ENCODE measurements around the gene CCER1. TPM values are rescaled to one million over a fixed set of nuclear protein-coding genes. Genes with fewer than 3 reads are reported as not detected.

CCER1 gene
- total and polyA plus RNA-seq, 9 of the 15 experiments (the other 6 are each of a cell fraction or from before 2014, with no cell fraction given): not detected

DNA sequence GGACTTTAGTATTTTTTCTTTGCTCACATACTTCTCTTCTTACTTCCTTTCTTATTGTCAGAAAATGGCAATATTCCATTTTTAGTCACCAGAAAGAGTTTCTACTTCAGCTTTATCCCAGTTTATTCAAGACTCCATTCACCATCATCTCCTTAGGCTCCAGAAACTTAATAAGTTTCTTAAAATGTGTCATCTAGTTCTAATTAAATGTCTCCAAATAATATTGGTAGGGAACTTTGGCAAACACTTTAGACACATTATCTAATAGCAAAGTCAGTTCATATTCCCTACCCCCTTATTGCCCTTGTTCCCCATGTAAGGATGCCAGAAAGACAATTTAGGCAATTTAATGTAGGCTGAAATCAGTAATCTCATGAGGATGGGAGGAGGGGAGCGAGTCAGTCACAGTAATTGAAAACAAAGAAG, 34.7 kb upstream of the CCER1 start:
- Histone ChIP-seq H3K9me1 (ENCODE audit: control insufficient read depth, insufficient read depth, low read length) (no peaks in the 10 kb centered on the region), H3K9me3 (replicated peaks; ENCODE audit: control insufficient read depth, insufficient read depth, low read depth, low read length) (no peaks in the 10 kb centered on the region), H3K4me3 (no peak overlapping the region), H3K27ac (ENCODE audit: extremely low read depth, low read depth, low read length) (no peak overlapping the region), H3K4me2 (ENCODE audit: insufficient read depth, low read length) (no peak overlapping the region), H2AFZ (ENCODE audit: low read depth, low read length) (no peak overlapping the region), H3K4me1 (replicated peaks in 1 of 2; ENCODE audit: control insufficient read depth in 2 of 2, insufficient read depth in 2 of 2, low read length in 2 of 2) (no peaks in the 10 kb centered on the region), H3K27me3 (ENCODE audit: control insufficient read depth in 2 of 2, insufficient read depth in 2 of 2, low read length in 2 of 2) (no peaks in the 10 kb centered on the region), H3K9ac (ENCODE audit: insufficient read depth in 1 of 2, low read depth in 2 of 2, low read length in 2 of 2) (no peak overlapping the region), H3K36me3 (ENCODE audit: control insufficient read depth, insufficient read depth, low read length) (no peaks in the 10 kb centered on the region), H3K79me2 (ENCODE audit: control insufficient read depth, insufficient read depth, low read length) (no peaks in the 10 kb centered on the region), H4K20me1 (replicated peaks; ENCODE audit: control insufficient read depth, insufficient read depth, low read length) (no peaks in the 10 kb centered on the region)
- FAIRE-seq: no peak
- in situ Hi-C loops (cut with MboI): loop anchor here (25.0 kb wide), 1 partner anchor 348 kb away; no protein-coding TSS in a partner anchor
- POLR2A ChIA-PET: no interaction called here
- no peak for DNase-seq (ENCODE audit: extremely low read depth in 1 of 4, low spot score in 3 of 4)
- WGBS (ENCODE audit: insufficient coverage, low coverage, missing lambda C conversion rate): 0% methylated on average over 1 of the region's 1 CpG
- no peak for ATAC-seq
- CTCF ChIA-PET (ENCODE audit: low intra/inter-chr PET ratio): no interaction called here
- intact Hi-C loops (cut with micrococcal nuclease): no loop called here
- BruUV-seq (replicated peaks): no TSS peak
- no peak for TF ChIP-seq BACH1 (tag; IDR thresholded peaks at IDR 0.05)
- TF ChIP-seq, protein P1, sequence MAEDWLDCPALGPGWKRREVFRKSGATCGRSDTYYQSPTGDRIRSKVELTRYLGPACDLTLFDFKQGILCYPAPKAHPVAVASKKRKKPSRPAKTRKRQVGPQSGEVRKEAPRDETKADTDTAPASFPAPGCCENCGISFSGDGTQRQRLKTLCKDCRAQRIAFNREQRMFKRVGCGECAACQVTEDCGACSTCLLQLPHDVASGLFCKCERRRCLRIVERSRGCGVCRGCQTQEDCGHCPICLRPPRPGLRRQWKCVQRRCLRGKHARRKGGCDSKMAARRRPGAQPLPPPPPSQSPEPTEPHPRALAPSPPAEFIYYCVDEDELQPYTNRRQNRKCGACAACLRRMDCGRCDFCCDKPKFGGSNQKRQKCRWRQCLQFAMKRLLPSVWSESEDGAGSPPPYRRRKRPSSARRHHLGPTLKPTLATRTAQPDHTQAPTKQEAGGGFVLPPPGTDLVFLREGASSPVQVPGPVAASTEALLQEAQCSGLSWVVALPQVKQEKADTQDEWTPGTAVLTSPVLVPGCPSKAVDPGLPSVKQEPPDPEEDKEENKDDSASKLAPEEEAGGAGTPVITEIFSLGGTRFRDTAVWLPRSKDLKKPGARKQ (CRISPR knock-in tag; IDR thresholded peaks at IDR 0.05): no peak
- no peak for TF ChIP-seq JUND (IDR thresholded peaks at IDR 0.05; ENCODE audit: borderline replicate concordance, low read depth, low read length)
- no peak for TF ChIP-seq JUND (tag; IDR thresholded peaks at IDR 0.05; ENCODE audit: borderline replicate concordance, low read depth, low read length)
- no peak for TF ChIP-seq PRPF4 (IDR thresholded peaks at IDR 0.05; ENCODE audit: insufficient read depth, low read depth, low read length, poor library complexity, severe bottlenecking)
- no peak for TF ChIP-seq ZNF830 (CRISPR knock-in tag; IDR thresholded peaks at IDR 0.05)
- no peak for TF ChIP-seq MEF2A (IDR thresholded peaks at IDR 0.05; ENCODE audit: control insufficient read depth, low read depth, low read length)
- no peak for TF ChIP-seq NFE2 (IDR thresholded peaks at IDR 0.05; ENCODE audit: low read depth)
- TF ChIP-seq COPS2 (conservative IDR thresholded peaks at IDR 0.05): no peak
- no peak for TF ChIP-seq RNF2 (IDR thresholded peaks at IDR 0.05)
- no peak for TF ChIP-seq PML (IDR thresholded peaks at IDR 0.05; ENCODE audit: low read length)
- TF ChIP-seq PPARD (CRISPR knock-in tag; IDR thresholded peaks at IDR 0.05): no peak
- no peak for TF ChIP-seq ZSCAN29 (IDR thresholded peaks at IDR 0.05)
- TF ChIP-seq, protein P2, sequence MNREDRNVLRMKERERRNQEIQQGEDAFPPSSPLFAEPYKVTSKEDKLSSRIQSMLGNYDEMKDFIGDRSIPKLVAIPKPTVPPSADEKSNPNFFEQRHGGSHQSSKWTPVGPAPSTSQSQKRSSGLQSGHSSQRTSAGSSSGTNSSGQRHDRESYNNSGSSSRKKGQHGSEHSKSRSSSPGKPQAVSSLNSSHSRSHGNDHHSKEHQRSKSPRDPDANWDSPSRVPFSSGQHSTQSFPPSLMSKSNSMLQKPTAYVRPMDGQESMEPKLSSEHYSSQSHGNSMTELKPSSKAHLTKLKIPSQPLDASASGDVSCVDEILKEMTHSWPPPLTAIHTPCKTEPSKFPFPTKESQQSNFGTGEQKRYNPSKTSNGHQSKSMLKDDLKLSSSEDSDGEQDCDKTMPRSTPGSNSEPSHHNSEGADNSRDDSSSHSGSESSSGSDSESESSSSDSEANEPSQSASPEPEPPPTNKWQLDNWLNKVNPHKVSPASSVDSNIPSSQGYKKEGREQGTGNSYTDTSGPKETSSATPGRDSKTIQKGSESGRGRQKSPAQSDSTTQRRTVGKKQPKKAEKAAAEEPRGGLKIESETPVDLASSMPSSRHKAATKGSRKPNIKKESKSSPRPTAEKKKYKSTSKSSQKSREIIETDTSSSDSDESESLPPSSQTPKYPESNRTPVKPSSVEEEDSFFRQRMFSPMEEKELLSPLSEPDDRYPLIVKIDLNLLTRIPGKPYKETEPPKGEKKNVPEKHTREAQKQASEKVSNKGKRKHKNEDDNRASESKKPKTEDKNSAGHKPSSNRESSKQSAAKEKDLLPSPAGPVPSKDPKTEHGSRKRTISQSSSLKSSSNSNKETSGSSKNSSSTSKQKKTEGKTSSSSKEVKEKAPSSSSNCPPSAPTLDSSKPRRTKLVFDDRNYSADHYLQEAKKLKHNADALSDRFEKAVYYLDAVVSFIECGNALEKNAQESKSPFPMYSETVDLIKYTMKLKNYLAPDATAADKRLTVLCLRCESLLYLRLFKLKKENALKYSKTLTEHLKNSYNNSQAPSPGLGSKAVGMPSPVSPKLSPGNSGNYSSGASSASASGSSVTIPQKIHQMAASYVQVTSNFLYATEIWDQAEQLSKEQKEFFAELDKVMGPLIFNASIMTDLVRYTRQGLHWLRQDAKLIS (CRISPR knock-in tag; IDR thresholded peaks at IDR 0.05): no peak
- TF ChIP-seq CBX1 (IDR thresholded peaks at IDR 0.05; ENCODE audit: low read depth): no peak
- no peak for TF ChIP-seq RBFOX2 (IDR thresholded peaks at IDR 0.05; ENCODE audit: low read depth, low read length)
- no peak for TF ChIP-seq HNRNPUL1 (IDR thresholded peaks at IDR 0.05; ENCODE audit: low read length)
- no peak for TF ChIP-seq PTRF (tag; IDR thresholded peaks at IDR 0.05)
- no peak for TF ChIP-seq STAG1 (CRISPR knock-in tag; IDR thresholded peaks at IDR 0.05; ENCODE audit: borderline replicate concordance)

Data from K562 (cell line).